ENCODE results near the gene FBXW11. TPM values are rescaled to one million over a fixed set of nuclear protein-coding genes. Genes with fewer than 3 reads are reported as not detected.

Gene FBXW11
- polyA plus RNA-seq, 1 donor (not counting 4 experiments of a cell fraction or from before 2014, with no cell fraction given): 48.4 TPM

DNA sequence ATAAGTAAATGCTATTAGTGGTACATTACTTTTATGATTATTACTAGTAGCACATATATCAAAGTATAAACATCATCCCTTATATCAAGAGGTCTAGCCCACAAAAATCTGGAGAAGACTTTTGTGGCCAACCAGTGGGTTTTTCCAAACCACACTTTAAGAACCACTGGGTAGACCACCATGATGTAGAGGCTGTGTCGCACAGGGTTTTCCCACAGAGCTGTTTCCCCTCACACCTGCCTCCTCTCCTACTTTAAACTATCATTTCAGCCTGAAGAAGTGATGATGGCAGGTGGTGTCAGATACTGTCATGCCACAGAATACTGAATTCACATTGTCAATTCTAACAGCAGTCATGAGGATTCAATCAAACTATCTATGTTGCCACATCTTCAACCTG lies 109.2 kb downstream of the FBXW11 start:
- H3K4me2 ChIP-seq (ENCODE audit: control insufficient read depth, extremely low read depth, insufficient read depth, low read depth, low read length): no peak overlapping the region
- dilution Hi-C loops (cut with MboI; ENCODE audit: extremely low pct_ligation_motif_present, low sequenced_read_pairs): no loop called here
- peaks cover 16% of the 10 kb centered on the region for H3K79me2 ChIP-seq (ENCODE audit: control insufficient read depth, insufficient read depth, low read length)
- no peak for FAIRE-seq
- H3K4me1 ChIP-seq (ENCODE audit: control insufficient read depth, extremely low read depth, insufficient read depth, low read length): no peaks in the 10 kb centered on the region
- no peak for DNase-seq (ENCODE audit: low read depth, low spot score)
- no peaks in the 10 kb centered on the region for H3K9me1 ChIP-seq (ENCODE audit: control insufficient read depth, extremely low read depth, insufficient read depth, low read length)
- no peaks in the 10 kb centered on the region for H3K27me3 ChIP-seq (ENCODE audit: control insufficient read depth, extremely low read depth, insufficient read depth, low read length)
- no peaks in the 10 kb centered on the region for H3K9me3 ChIP-seq (ENCODE audit: control insufficient read depth, low read depth, low read length)
- H4K20me1 ChIP-seq (ENCODE audit: control insufficient read depth, extremely low read depth, insufficient read depth, low read length): peaks cover 3% of the 10 kb centered on the region
- no peak overlapping the region for H3K27ac ChIP-seq (ENCODE audit: control insufficient read depth, insufficient read depth, low read length)
- no peak overlapping the region for H3K4me3 ChIP-seq (ENCODE audit: control insufficient read depth in 2 of 3, extremely low read depth in 1 of 3, insufficient read depth in 2 of 3, low read depth in 1 of 3, low read length in 3 of 3)
- TF ChIP-seq, protein P1, sequence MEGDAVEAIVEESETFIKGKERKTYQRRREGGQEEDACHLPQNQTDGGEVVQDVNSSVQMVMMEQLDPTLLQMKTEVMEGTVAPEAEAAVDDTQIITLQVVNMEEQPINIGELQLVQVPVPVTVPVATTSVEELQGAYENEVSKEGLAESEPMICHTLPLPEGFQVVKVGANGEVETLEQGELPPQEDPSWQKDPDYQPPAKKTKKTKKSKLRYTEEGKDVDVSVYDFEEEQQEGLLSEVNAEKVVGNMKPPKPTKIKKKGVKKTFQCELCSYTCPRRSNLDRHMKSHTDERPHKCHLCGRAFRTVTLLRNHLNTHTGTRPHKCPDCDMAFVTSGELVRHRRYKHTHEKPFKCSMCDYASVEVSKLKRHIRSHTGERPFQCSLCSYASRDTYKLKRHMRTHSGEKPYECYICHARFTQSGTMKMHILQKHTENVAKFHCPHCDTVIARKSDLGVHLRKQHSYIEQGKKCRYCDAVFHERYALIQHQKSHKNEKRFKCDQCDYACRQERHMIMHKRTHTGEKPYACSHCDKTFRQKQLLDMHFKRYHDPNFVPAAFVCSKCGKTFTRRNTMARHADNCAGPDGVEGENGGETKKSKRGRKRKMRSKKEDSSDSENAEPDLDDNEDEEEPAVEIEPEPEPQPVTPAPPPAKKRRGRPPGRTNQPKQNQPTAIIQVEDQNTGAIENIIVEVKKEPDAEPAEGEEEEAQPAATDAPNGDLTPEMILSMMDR (optimal IDR thresholded peaks at IDR 0.05 in 1 of 3, IDR thresholded peaks at IDR 0.05 in 1 of 3, conservative IDR thresholded peaks at IDR 0.05 in 1 of 3; ENCODE audit: extremely low read depth in 1 of 3, insufficient read depth in 2 of 3, low read length in 3 of 3): no peak
- H2AFZ ChIP-seq (ENCODE audit: control insufficient read depth, low read length): no peak overlapping the region
- H3K9ac ChIP-seq (ENCODE audit: control insufficient read depth, extremely low read depth, insufficient read depth, low read length): no peak overlapping the region
- H3K36me3 ChIP-seq (ENCODE audit: control insufficient read depth in 2 of 2, extremely low read depth in 1 of 2, insufficient read depth in 2 of 2, low read length in 2 of 2): peaks cover 3 to 9% of the 10 kb centered on the region in 2 experiments

DNA sequence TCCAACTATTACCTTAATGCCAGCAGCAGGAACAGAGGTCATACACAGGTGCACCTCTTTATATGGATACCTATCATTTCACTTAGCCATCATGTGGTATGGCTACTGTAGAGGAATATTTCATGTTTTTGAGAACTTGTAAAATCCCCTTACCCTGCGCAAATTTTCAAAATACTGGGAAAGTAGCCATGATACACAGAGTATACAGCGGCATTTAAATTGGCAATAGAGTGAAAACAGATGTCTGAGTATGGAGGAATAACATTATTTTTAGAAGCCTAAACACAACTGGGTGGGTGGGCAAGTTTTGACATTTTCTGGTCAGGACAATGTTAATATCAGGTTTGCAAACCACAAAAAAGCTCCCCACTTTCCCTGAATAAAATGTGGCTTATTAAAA lies 111.4 kb downstream of the FBXW11 start:
- dilution Hi-C loops (cut with MboI; ENCODE audit: extremely low pct_ligation_motif_present, low sequenced_read_pairs): no loop called here
- Histone ChIP-seq H3K4me1 (ENCODE audit: control insufficient read depth, extremely low read depth, insufficient read depth, low read length) (no peaks in the 10 kb centered on the region), H3K4me3 (ENCODE audit: control insufficient read depth in 2 of 3, extremely low read depth in 1 of 3, insufficient read depth in 2 of 3, low read depth in 1 of 3, low read length in 3 of 3) (no peak overlapping the region), H2AFZ (ENCODE audit: control insufficient read depth, low read length) (no peak overlapping the region), H3K27ac (ENCODE audit: control insufficient read depth, insufficient read depth, low read length) (no peak overlapping the region), H3K79me2 (ENCODE audit: control insufficient read depth, insufficient read depth, low read length) (peaks cover 2% of the 10 kb centered on the region), H3K36me3 (ENCODE audit: control insufficient read depth in 2 of 2, extremely low read depth in 1 of 2, insufficient read depth in 2 of 2, low read length in 2 of 2) (peaks cover 3 to 10% of the 10 kb centered on the region in 2 experiments), H3K4me2 (ENCODE audit: control insufficient read depth, extremely low read depth, insufficient read depth, low read depth, low read length) (no peak overlapping the region), H4K20me1 (ENCODE audit: control insufficient read depth, extremely low read depth, insufficient read depth, low read length) (peaks cover 3% of the 10 kb centered on the region), H3K27me3 (ENCODE audit: control insufficient read depth, extremely low read depth, insufficient read depth, low read length) (no peaks in the 10 kb centered on the region), H3K9ac (ENCODE audit: control insufficient read depth, extremely low read depth, insufficient read depth, low read length) (no peak overlapping the region), H3K9me3 (ENCODE audit: control insufficient read depth, low read depth, low read length) (no peaks in the 10 kb centered on the region), H3K9me1 (ENCODE audit: control insufficient read depth, extremely low read depth, insufficient read depth, low read length) (no peaks in the 10 kb centered on the region)
- TF ChIP-seq, protein P1 (optimal IDR thresholded peaks at IDR 0.05 in 1 of 3, IDR thresholded peaks at IDR 0.05 in 1 of 3, conservative IDR thresholded peaks at IDR 0.05 in 1 of 3; ENCODE audit: extremely low read depth in 1 of 3, insufficient read depth in 2 of 3, low read length in 3 of 3): no peak
- TF ChIP-seq EZH2 (IDR thresholded peaks at IDR 0.05; ENCODE audit: low read length): no peak
- DNase-seq (ENCODE audit: low read depth, low spot score) (no peak), FAIRE-seq (no peak)

Data from keratinocyte (primary cell).